ENCODE results near the gene LCLAT1. TPM values are rescaled to one million over a fixed set of nuclear protein-coding genes. Genes with fewer than 3 reads are reported as not detected.

Gene LCLAT1
- total RNA-seq, 1 donor from 2014 or later, result 13.0 TPM

GRCh38 chr2:30427606-30428347 lies 19.3 kb upstream of the LCLAT1 start:
- H3K9me3 ChIP-seq, result no peaks in the 10 kb centered on the region
- intact Hi-C loops (cut with DNase I), result no loop called here
- H3K4me3 ChIP-seq, result no peak overlapping the region
- H3K4me1 ChIP-seq, result no peaks in the 10 kb centered on the region
- H3K27ac ChIP-seq, result no peak overlapping the region
- H3K27me3 ChIP-seq (ENCODE audit: low read depth), result no peaks in the 10 kb centered on the region
- DNase-seq, result no peak
- no peak for TF ChIP-seq CTCF (IDR thresholded peaks at IDR 0.05)
- no peaks in the 10 kb centered on the region for H3K36me3 ChIP-seq
- ATAC-seq, result no peak

GRCh38 chr2:30428348-30428662 lies 18.7 kb upstream of the LCLAT1 start:
- ATAC-seq (no peak), DNase-seq (no peak)
- Histone ChIP-seq H3K27ac (no peak overlapping the region), H3K36me3 (no peaks in the 10 kb centered on the region), H3K4me1 (no peaks in the 10 kb centered on the region), H3K4me3 (no peak overlapping the region), H3K9me3 (no peaks in the 10 kb centered on the region), H3K27me3 (ENCODE audit: low read depth) (no peaks in the 10 kb centered on the region)
- intact Hi-C loops (cut with DNase I), result no loop called here
- TF ChIP-seq CTCF (IDR thresholded peaks at IDR 0.05), result no peak

- Histone ChIP-seq H3K27me3 (ENCODE audit: low read depth) (no peaks in the 10 kb centered on the region), H3K4me3 (no peak overlapping the region), H3K4me1 (no peaks in the 10 kb centered on the region), H3K9me3 (no peaks in the 10 kb centered on the region), H3K36me3 (no peaks in the 10 kb centered on the region), H3K27ac (no peak overlapping the region)
- intact Hi-C loops (cut with DNase I), result no loop called here
- DNase-seq (no peak), ATAC-seq (no peak)
- no peak for TF ChIP-seq CTCF (IDR thresholded peaks at IDR 0.05)
Measured at GRCh38 chr2:30428827-30429461, 18.1 kb upstream of the LCLAT1 start.

GRCh38 chr2:30433541-30434299 lies 13.3 kb upstream of the LCLAT1 start:
- intact Hi-C loops (cut with DNase I), result no loop called here
- no peak for DNase-seq
- Histone ChIP-seq H3K4me3 (no peak overlapping the region), H3K27me3 (ENCODE audit: low read depth) (no peaks in the 10 kb centered on the region), H3K9me3 (no peaks in the 10 kb centered on the region), H3K4me1 (no peaks in the 10 kb centered on the region), H3K27ac (no peak overlapping the region), H3K36me3 (no peaks in the 10 kb centered on the region)
- no peak for ATAC-seq
- no peak for TF ChIP-seq CTCF (IDR thresholded peaks at IDR 0.05)

- ATAC-seq (peak in 1 of 2 donors; percentile 41), DNase-seq (no peak)
- no peaks in the 10 kb centered on the region for H3K4me1 ChIP-seq
- no peaks in the 10 kb centered on the region for H3K27me3 ChIP-seq (ENCODE audit: low read depth)
- intact Hi-C loops (cut with DNase I), result no loop called here
- no peaks in the 10 kb centered on the region for H3K9me3 ChIP-seq
- TF ChIP-seq CTCF (IDR thresholded peaks at IDR 0.05), result no peak
- H3K27ac ChIP-seq, result no peak overlapping the region
- H3K36me3 ChIP-seq, result no peaks in the 10 kb centered on the region
- no peak overlapping the region for H3K4me3 ChIP-seq
Measured at GRCh38 chr2:30434708-30435107, 12.3 kb upstream of the LCLAT1 start.
